NCI-H1105 treated with DMSO at 0.1 percent for 48 hours (cell line): ENCODE measurements around the gene GAS2L1.

Experiments
- DNase-seq: peaks from one replicate; lab custom pipeline; 2025; lab: John Stamatoyannopoulos, UW

The GAS2L1 gene

GRCh38 chr22:29309332-29310064 is 3.0 kb downstream of the GAS2L1 start:
- no peak for DNase-seq

GRCh38 chr22:29310065-29310862 is 3.8 kb downstream of the GAS2L1 start:
- DNase-seq: no peak

- peak; percentile 58 for DNase-seq
Observed at GRCh38 chr22:29310863-29311339, 4.5 kb downstream of the GAS2L1 start.

- DNase-seq: no peak
Observed at GRCh38 chr22:29311464-29312217, 5.2 kb downstream of the GAS2L1 start.

- DNase-seq: no peak
Observed at GRCh38 chr22:29312218-29313125, 6.0 kb downstream of the GAS2L1 start.

GRCh38 chr22:29313126-29313575 is 6.7 kb downstream of the GAS2L1 start:
- DNase-seq: no peak

- peak; percentile 17 for DNase-seq
Observed at GRCh38 chr22:29313576-29314466, 7.4 kb downstream of the GAS2L1 start.

GRCh38 chr22:29314537-29315285 is 8.3 kb downstream of the GAS2L1 start:
- no peak for DNase-seq

GRCh38 chr22:29315286-29316140 is 9.1 kb downstream of the GAS2L1 start, which contains the start of gene RASL10A:
Gene RASL10A, minus strand, starts transcription at chr22:29315697. Its CDS starts 451 bp downstream, at chr22:29315246.
- peak; percentile 5 for DNase-seq

- no peak for DNase-seq
Observed at GRCh38 chr22:29316141-29316828, 9.8 kb downstream of the GAS2L1 start.

- DNase-seq: no peak
Observed at GRCh38 chr22:29317827-29318454, 11.5 kb downstream of the GAS2L1 start.

- no peak for DNase-seq
Observed at GRCh38 chr22:29319072-29319471, 12.6 kb downstream of the GAS2L1 start.

- DNase-seq: no peak
Observed at GRCh38 chr22:29320546-29320945, 14.1 kb downstream of the GAS2L1 start.

GRCh38 chr22:29323641-29324040 is 17.2 kb downstream of the GAS2L1 start:
- DNase-seq: no peak

- no peak for DNase-seq
Observed at GRCh38 chr22:29325356-29325755, 18.9 kb downstream of the GAS2L1 start.

- DNase-seq: no peak
Observed at GRCh38 chr22:29325785-29326315, 19.4 kb downstream of the GAS2L1 start.

- no peak for DNase-seq
Observed at GRCh38 chr22:29326481-29326880, 20.0 kb downstream of the GAS2L1 start.
